Measurements from ENCODE around the gene HDAC1. TPM values are rescaled to one million over a fixed set of nuclear protein-coding genes. Genes with fewer than 3 reads are reported as not detected.
"Not testable (repeated sequence)": the region's sequence is repeated elsewhere in the genome, so short reads cannot be mapped to it uniquely, and the experiment has no call there.

Gene HDAC1
- 100 to 1,000 TPM; 154 to 182 (median 168) TPM for polyA plus RNA-seq (ENCODE audit: insufficient read depth in 1 of 5, insufficient read length in 5 of 5, low replicate concordance in 1 of 5)
- long read RNA-seq, donor 1, transcript HDAC1-201 (14 exons, 2,124 nt) = major isoform, 29 of 860 reads
- long read RNA-seq, donor 1, partial matches to known transcripts = 811 of 860 reads
- long read RNA-seq, donor 1, other reads (novel, unspliced or antisense) = 17 of 860 reads
- long read RNA-seq, donor 2, transcript HDAC1-201 (14 exons, 2,124 nt) = major isoform, 20 of 424 reads
- long read RNA-seq, donor 2, partial matches to known transcripts = 389 of 424 reads
- long read RNA-seq, donor 2, other reads (novel, unspliced or antisense) = 13 of 424 reads
- long read RNA-seq, donor 3, transcript HDAC1-206 (7 exons, 2,409 nt) = minor isoform, 6 of 57 reads
- long read RNA-seq, donor 3, transcript HDAC1-201 (14 exons, 2,124 nt) = major isoform, 24 of 57 reads
- long read RNA-seq, donor 3, partial matches to known transcripts = 25 of 57 reads
- long read RNA-seq, donor 3, other reads (novel, unspliced or antisense) = 0 of 57 reads
- long read RNA-seq, donor 4, transcript HDAC1-201 (14 exons, 2,124 nt) = major isoform, 13 of 475 reads
- long read RNA-seq, donor 4, partial matches to known transcripts = 435 of 475 reads
- long read RNA-seq, donor 4, other reads (novel, unspliced or antisense) = 24 of 475 reads
- long read RNA-seq, donor 5, transcript HDAC1-201 (14 exons, 2,124 nt) = major isoform, 30 of 142 reads
- long read RNA-seq, donor 5, partial matches to known transcripts = 110 of 142 reads
- long read RNA-seq, donor 5, other reads (novel, unspliced or antisense) = 0 of 142 reads
- long read RNA-seq, donor 6, transcript HDAC1-201 (14 exons, 2,124 nt) = major isoform, 31 of 647 reads
- long read RNA-seq, donor 6, transcript HDAC1-206 (7 exons, 2,409 nt) = minor isoform, 5 of 647 reads
- long read RNA-seq, donor 6, partial matches to known transcripts = 590 of 647 reads
- long read RNA-seq, donor 6, other reads (novel, unspliced or antisense) = 18 of 647 reads
- long read RNA-seq, donor 7, transcript HDAC1-201 (14 exons, 2,124 nt) = major isoform, 32 of 931 reads
- long read RNA-seq, donor 7, partial matches to known transcripts = 877 of 931 reads
- long read RNA-seq, donor 7, other reads (novel, unspliced or antisense) = 18 of 931 reads
- long read RNA-seq, donor 8, transcript HDAC1-201 (14 exons, 2,124 nt) = major isoform, 8 of 35 reads
- long read RNA-seq, donor 8, partial matches to known transcripts = 24 of 35 reads
- long read RNA-seq, donor 8, other reads (novel, unspliced or antisense) = 0 of 35 reads

DNA sequence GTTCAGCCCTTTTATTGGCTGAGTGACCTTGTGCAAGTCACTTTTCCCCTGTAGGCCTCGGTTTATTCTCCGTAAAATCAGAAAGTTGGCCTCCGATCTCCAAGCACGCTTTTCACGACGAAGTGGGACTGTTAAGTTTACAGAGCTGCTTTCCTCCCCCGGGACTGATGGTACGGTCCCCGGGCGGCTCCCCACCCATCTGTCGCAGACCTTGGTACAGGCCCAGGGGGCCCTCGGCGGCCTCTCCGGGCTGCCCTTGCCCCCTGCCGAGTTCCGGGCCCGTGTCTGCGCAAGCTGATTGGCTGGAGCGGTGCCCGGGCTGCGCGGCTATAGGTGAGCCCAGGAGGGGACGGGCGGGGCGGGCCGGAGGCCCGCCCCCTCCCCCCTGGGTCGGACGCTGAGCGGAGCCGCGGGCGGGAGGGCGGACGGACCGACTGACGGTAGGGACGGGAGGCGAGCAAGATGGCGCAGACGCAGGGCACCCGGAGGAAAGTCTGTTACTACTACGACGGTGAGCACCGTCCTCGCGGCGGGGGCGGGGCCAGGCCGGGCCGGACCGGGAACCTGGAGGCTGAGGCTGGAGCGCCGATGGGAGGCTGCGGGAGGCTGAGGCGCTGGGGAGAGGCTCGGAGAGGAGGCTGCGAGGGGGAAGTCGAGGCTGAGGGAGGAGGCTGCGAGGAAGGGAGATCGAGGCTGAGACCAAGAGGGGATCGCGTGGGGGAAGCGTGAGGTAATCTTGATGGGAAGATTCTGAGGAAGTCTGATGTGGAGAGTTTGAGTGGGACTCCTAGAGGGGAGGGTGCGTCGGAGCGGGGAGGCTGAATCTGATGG lies at the start of gene HDAC1:
Gene HDAC1 (plus strand): TSS at position 376 of the 831 bp plus-strand sequence. CDS start 87 bp downstream, at position 463.
- peak; percentile 94 for DNase-seq

DNA sequence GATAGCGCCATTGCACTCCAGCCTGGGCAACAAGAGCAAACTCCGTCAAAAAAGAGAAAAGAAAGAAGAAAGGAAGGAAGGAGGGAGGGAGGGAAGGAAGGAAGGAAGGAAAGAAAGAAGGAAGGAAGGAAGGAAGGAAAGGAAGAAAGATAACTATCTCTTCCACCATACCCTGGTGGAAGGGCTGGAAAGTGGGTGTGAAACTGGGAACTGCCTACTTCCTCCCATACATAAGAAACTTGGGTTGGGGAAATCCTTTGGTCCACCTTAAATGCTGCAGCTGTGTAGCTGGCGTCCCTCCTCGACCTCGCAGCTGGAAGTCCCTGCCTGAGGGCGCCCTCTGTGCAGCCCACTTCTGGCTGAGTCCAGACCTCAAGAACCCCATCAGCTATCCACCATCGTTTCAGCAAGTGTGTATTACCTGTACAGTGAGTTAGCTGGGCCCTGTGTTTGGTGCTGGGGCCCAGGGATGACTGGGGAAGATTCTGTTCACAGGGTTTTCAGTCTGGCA lies 49.5 kb upstream of the HDAC1 start:
- peak; percentile 50 to 59 for DNase-seq

DNA sequence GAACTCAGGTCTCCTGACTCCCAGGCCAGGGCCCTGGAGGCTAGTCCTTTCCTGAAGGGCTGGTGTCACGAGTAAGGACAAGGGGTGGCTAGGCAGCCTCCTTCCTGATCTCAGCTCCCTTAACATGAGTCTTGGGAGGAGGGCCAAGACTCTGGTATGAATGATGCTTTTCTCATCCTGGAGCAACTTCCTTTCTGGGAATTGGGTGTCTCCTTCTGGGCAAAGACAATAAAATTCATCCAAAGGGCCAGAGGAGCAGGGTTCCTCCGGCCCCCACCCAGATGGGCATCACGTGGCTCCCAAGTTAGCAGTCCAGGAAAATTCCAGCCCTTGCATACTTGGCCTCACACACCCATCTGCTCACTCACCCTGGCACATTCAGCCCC lies 45.0 kb upstream of the HDAC1 start, which contains the start of gene FAM167B:
Gene FAM167B (plus strand): TSS at position 335 of the 386 bp plus-strand sequence. CDS start 200 bp downstream, outside the sequence.
- no peak for DNase-seq

DNA sequence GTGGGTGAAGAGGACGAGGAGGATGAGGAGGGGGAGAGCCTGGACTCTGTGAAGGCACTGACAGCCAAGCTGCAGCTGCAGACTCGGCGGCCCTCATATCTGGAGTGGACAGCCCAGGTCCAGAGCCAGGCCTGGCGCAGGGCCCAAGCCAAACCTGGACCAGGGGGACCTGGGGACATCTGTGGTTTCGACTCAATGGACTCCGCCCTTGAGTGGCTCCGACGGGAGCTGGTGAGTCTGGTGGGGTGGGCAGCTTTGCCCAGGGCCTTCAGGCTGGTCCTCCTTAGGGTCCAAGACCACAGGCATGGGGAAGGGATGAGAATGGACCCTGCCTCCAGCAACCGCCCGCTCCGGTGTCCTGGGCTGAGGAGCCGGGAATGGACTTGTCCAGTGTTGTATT lies 44.4 kb upstream of the HDAC1 start:
- DNase-seq = no peak

DNA sequence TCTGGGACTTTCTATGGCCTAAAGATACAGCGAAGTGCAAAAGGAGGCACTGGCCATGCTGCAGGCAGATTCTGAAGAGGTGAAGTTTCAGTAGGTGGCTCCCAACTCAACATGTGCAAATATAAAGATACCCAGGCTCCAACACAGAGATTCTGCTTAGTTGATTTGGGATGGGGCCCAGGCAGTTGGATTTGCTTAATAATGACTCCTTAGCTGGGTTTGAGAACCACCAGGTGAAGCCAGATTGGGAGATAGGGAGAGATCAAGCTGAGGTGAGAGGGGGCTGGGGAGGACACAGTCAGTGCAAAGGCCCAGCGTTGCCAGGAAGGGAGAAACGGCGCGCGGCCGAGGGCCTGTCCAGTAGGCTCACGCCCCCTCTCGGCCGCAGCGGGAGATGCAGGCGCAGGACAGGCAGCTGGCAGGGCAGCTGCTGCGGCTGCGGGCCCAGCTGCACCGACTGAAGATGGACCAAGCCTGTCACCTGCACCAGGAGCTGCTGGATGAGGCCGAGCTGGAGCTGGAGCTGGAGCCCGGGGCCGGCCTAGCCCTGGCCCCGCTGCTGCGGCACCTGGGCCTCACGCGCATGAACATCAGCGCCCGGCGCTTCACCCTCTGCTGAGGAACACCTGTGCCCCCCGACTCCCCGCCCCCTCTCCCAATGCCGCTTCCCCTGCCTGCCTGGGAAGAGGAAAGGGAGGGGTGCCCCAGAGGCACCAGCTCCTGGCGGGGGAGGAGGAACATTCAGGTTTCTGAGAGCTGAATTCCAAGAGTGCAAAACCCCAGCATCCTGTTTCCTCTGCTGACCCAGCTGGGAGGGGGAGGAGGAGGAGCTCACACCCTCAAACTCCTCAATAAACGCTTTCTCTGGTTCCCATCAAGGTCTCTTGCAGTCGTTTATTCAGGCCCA lies 43.6 kb upstream of the HDAC1 start:
- DNase-seq = peak; percentile 38 to 42

DNA sequence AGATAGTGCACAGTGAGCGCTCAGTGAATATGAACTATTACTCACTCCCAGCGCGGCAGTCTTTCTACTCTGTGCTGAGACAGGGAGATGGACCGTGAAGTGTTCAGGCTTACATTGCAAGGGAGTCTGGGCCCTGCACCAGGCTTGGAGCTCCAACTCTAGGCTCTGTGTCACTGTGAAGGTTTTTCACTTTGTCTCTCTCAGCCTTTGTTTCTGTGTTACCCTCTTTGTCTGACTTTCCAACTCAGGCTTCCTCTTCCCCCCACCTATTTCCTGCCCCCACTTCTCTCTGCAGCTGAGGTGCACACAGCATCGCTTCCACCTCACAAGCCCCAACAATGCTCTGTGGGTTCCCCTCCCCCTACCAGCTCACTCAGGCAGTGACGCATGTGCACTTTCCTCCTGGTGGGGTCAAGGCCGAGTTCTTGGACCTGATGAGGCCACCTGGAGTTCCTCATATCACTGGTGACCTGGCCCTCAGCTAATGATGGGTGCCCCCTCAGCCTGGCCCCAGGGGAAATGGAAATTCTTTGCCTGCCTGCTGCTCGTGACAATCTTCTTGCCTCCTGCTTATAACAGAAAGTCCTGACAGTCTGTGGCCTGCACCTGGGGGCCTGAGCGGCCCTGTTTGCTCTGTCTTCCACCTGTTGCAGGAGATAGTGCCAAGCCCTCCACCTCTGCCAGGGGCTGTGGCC lies 41.9 kb upstream of the HDAC1 start:
- peak; percentile 32 to 45 for DNase-seq

- DNase-seq = no peak
These were observed 40.8 kb upstream of the HDAC1 start, which contains the start of gene LCK for GRCh38 chr1:32250893-32251716. LCK (plus strand) TSS chr1:32251265; CDS start chr1:32274330, 23,065 bp downstream.

DNA sequence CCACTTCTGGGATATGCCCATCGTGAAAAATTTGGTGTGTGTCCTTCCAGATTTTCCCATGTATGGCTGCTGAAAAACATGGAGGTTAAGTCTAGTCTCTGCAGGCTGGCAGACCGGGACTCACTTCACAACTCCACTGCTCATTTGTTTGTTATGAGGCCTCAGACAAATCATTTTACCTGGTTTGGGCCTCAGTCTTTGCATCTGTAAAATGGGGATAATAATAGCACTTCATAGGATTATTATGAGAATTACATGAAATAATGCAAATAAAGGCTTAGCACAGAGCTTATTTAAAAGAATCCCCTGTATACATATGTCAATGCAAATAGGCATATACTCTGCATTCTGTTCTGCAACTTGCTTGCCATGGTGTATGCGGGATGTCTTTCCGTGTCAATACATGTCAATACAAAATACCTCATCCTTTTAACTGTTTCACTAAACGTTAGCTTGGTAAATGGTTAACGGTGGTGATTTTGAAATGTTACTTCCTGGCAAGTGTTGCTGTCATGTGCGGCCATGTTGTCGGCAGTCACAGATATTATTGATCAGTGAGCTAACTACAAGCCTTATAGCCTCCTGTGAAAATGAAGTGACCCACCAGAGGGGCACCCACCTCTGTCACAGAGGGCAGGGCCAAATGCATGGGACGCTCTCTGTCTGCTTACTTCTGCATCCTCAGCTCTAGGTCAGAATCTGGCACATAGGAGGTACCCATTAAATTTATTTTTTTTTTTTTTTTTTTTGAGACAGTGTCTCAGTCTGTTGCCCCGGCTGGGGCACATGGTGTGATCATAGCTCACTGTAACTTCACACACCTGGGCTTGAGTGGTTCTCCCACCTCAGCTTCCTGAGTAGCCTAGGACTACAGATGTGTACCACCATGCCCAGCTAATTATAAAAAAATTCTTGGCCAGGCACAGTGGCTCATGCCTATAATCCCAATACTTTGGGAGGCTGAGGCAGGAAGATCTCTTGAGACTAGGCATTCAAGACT lies 36.5 kb upstream of the HDAC1 start:
- no peak for DNase-seq

- DNase-seq = no peak
These were observed 35.2 kb upstream of the HDAC1 start for GRCh38 chr1:32256473-32257226.

DNA sequence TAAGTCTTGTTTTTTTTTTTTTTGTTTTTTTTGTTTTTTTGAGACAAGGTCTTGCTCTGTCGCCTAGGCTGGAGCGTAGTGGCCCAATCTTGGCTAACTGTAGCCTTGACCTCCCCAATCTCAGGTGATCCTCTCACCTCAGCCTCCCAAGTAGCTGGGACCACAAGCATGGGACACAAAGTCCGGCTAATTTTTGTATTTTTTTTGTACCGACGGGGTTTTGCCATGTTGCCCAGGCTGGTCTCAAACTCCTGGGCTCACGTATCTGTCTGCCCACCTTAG lies 34.7 kb upstream of the HDAC1 start:
- DNase-seq = no peak

- not testable (repeated sequence) for DNase-seq
These were observed 28.7 kb upstream of the HDAC1 start for GRCh38 chr1:32263236-32263593.

- no peak for DNase-seq
These were observed 28.1 kb upstream of the HDAC1 start for GRCh38 chr1:32263744-32264143.

DNA sequence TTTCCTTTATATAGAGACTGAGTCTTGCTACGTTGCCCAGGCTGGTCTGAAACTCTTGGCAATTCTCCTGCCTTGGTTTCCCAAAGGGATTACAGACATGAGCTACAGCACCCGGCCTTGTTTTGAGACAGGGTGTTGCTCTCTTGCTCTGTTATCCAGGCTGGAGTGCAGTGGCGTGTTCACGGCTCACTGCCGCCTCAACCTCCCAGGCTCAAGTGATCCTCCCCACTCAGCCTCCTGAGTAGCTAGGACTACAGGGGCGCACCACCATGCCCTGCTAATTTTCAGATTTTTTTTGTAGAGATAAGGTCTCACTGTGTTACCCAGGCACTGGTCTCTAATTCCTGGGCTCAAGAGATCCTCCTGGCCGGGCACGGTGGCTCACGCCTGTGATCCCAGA lies 26.0 kb upstream of the HDAC1 start:
- DNase-seq = no peak

DNA sequence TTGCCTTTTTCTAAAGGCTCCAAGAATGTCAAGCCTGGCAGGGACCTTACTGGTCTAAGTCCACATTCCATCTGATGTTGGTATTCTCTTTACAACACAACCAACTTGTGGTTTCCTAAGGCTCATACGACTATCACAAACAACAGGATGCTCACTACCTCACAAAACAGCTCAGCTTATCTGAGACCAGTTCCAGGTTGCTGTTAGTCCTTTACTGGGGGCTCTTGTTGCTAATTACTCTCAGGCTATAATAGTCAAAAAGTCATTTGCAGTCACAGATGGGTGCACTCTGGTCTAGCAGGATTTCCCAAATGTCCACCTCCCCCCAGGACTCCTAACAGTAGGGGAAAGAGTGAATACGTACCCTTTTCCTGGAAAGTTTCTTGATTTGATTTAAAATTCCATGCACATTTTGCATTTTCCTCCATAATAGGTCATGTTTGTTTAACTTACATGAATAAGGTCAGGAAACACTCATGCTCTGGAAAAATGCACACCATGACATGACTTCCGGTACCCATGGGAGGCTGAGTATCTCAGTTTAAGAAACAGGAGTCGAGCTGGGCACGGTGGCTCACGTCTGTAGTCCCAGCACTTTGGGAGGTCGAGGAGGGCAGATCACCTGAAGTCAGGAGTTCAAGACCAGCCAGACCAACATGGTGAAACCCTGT lies 24.8 kb upstream of the HDAC1 start:
- DNase-seq = no peak

DNA sequence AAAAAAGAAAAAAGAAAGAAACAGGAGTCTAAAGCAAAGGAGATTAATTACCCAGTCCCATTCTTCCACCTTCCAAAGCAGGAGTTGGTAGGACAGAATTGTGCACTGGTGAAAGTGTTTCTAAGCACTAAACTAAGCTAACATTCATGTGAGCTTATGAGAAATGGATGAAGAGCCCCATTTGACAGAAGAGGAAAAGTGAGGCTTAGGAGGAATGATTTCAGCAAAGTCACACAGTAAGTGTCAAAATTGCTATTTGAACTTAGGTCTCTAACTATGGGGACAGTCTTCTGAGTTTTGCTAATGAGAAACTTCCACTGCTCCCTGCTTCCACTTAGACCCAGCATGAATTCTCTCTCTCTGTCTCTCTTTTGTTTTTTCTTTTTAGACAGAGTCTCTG lies 22.1 kb upstream of the HDAC1 start:
- no peak for DNase-seq

Data from right lung (tissue), 10 donors.